IMR-90 (cell line): ENCODE results near the gene NYAP1. TPM values are rescaled to one million over a fixed set of nuclear protein-coding genes. Genes with fewer than 3 reads are reported as not detected.
A peak's percentile ranks its signal among the peaks of the same experiment; 100 is the strongest.

ENCODE experiments used
- ATAC-seq: fragments of 200-7000 bp; cut with Tn5 transposase; 2 replicates; pipeline ENCODE4 v1.9.1; 2020; ENCODE audit warnings: low read depth, mild to moderate bottlenecking, moderate library complexity
- BruUV-seq: library from RNA; stranded (reverse); fragments of 400-500 nt; replicated peaks from 2 replicates; lab custom pipeline; 2021; lab: Mats Ljungman, UMichigan
- CTCF ChIA-PET: fragments of 300-600 bp; formaldehyde crosslinking; extraction: SDS; loops from one replicate; lab custom pipeline; 2021; ENCODE audit warnings: antibody characterized with exemption; lab: Yijun Ruan, JAX
- POLR2A ChIA-PET: fragments of 300-600 bp; sonication (Branson Sonifier 250); formaldehyde crosslinking; loops from one replicate; lab custom pipeline; 2022; ENCODE audit warnings: antibody characterized with exemption; ENCODE audit not compliant: unreplicated experiment; lab: Charles Lee
- DNase-seq: peaks from one replicate; pipeline ENCODE4 v3.0.0; 2013
- H2AFZ ChIP-seq: replicated peaks from 2 replicates; pipeline ENCODE3; 2013; ENCODE audit warnings: low read length, mild to moderate bottlenecking; ENCODE audit not compliant: poor library complexity
- H2AK5ac ChIP-seq: 2 replicates; pipeline ENCODE4 v1.6.1; 2013; ENCODE audit warnings: low read depth, low read length, inconsistent platforms
- H2AK9ac ChIP-seq: replicated peaks from 2 replicates; pipeline ENCODE3; 2013; ENCODE audit warnings: mild to moderate bottlenecking, low read depth, low read length, moderate library complexity; ENCODE audit not compliant: poor library complexity
- H2BK120ac ChIP-seq: 2 replicates; pipeline ENCODE4 v1.6.1; 2013; ENCODE audit warnings: low read depth, low read length, inconsistent platforms
- H2BK15ac ChIP-seq: 3 replicates; pipeline ENCODE4 v1.6.1; 2013; ENCODE audit warnings: low read depth, low read length, inconsistent platforms
- H2BK20ac ChIP-seq: 2 replicates; pipeline ENCODE4 v1.6.1; 2013; ENCODE audit warnings: low read depth, mild to moderate bottlenecking, inconsistent platforms, low read length, moderate library complexity
- H2BK5ac ChIP-seq: 2 replicates; pipeline ENCODE4 v1.6.1; 2013; ENCODE audit warnings: mild to moderate bottlenecking, low read depth, low read length, inconsistent platforms; ENCODE audit not compliant: poor library complexity, severe bottlenecking
- H3K14ac ChIP-seq: replicated peaks from 2 replicates; pipeline ENCODE4 v1.6.1; 2013; ENCODE audit warnings: low read depth, low read length, inconsistent platforms
- H3K18ac ChIP-seq: 2 replicates; pipeline ENCODE4 v1.6.1; 2013; ENCODE audit warnings: low read depth, low read length, control low read depth
- H3K23ac ChIP-seq: 2 replicates; pipeline ENCODE4 v1.6.1; 2013; ENCODE audit warnings: low read depth, low read length, inconsistent platforms
- H3K27ac ChIP-seq: 2 replicates; pipeline ENCODE4 v1.5.1; 2013; ENCODE audit warnings: mild to moderate bottlenecking, control low read depth, low read length; ENCODE audit not compliant: insufficient read depth
- H3K27me3 ChIP-seq: 2 replicates; pipeline ENCODE4 v1.6.1; 2013; ENCODE audit warnings: low read length; ENCODE audit not compliant: control insufficient read depth, insufficient read depth
- H3K36me3 ChIP-seq: 2 replicates; pipeline ENCODE4 v1.6.1; 2013; ENCODE audit warnings: low read length, mixed read lengths; ENCODE audit not compliant: control insufficient read depth, insufficient read depth
- H3K4ac ChIP-seq: 2 replicates; pipeline ENCODE4 v1.6.1; 2013; ENCODE audit warnings: low read depth, low read length, inconsistent platforms
- H3K4me1 ChIP-seq: 2 replicates; pipeline ENCODE4 v1.6.1; 2013; ENCODE audit warnings: low read length, mixed read lengths; ENCODE audit not compliant: control insufficient read depth, insufficient read depth
- H3K4me2 ChIP-seq: 2 replicates; pipeline ENCODE4 v1.6.1; 2013; ENCODE audit warnings: low read depth, mild to moderate bottlenecking, control low read depth, low read length, moderate library complexity
- H3K4me3 ChIP-seq: 2 replicates; pipeline ENCODE4 v1.5.1; 2013; ENCODE audit warnings: low read depth, mild to moderate bottlenecking, control low read depth, low read length, moderate library complexity; ENCODE audit not compliant: insufficient read depth
- H3K56ac ChIP-seq: 2 replicates; pipeline ENCODE4 v1.6.1; 2013; ENCODE audit warnings: low read length, inconsistent platforms; ENCODE audit not compliant: insufficient read depth; ENCODE audit errors: extremely low read depth
- H3K79me1 ChIP-seq, 2 experiments: 2 replicates each; pipeline ENCODE4 v1.6.1; 2013; ENCODE audit warnings: low read length in 2 of 2, inconsistent platforms in 1 of 2, low read depth in 1 of 2
- H3K9ac ChIP-seq: 2 replicates; pipeline ENCODE4 v1.6.1; 2013; ENCODE audit warnings: low read depth, low read length, control low read depth
- H3K9me1 ChIP-seq: 2 replicates; pipeline ENCODE4 v1.6.1; 2013; ENCODE audit warnings: low read length, inconsistent platforms; ENCODE audit not compliant: insufficient read depth
- H3K9me3 ChIP-seq: 2 replicates; pipeline ENCODE4 v1.6.1; 2013; ENCODE audit warnings: low read length; ENCODE audit not compliant: control insufficient read depth, insufficient read depth
- H4K20me1 ChIP-seq: 2 replicates; pipeline ENCODE4 v1.6.1; 2013; ENCODE audit warnings: low read length, inconsistent platforms; ENCODE audit not compliant: insufficient read depth
- H4K5ac ChIP-seq: 2 replicates; pipeline ENCODE4 v1.6.1; 2013; ENCODE audit warnings: mild to moderate bottlenecking, low read depth, low read length, control low read depth
- H4K8ac ChIP-seq, 2 experiments: 2 replicates each; pipeline ENCODE4 v1.6.1; 2013; ENCODE audit warnings: low read depth in 2 of 2, low read length in 2 of 2, control low read depth in 1 of 2, inconsistent platforms in 1 of 2
- H4K91ac ChIP-seq: 2 replicates; pipeline ENCODE4 v1.6.1; 2013; ENCODE audit warnings: low read depth, low read length, inconsistent platforms; ENCODE audit not compliant: insufficient read depth
- BHLHE40 ChIP-seq: fragments of 150-350 bp; IDR thresholded peaks from 2 replicates; pipeline ENCODE4 v1.6.1; 2016; ENCODE audit warnings: mild to moderate bottlenecking, low read depth, low read length
- MAZ ChIP-seq: IDR thresholded peaks from 2 replicates; pipeline ENCODE4 v1.6.1; 2012; ENCODE audit warnings: low read depth, mild to moderate bottlenecking, low read length, improper control_type of control experiment, moderate library complexity, borderline replicate concordance
- NFE2L2 ChIP-seq: fragments of 150-350 bp; IDR thresholded peaks from 2 replicates; pipeline ENCODE4 v1.6.1; 2016; ENCODE audit warnings: low read depth, mild to moderate bottlenecking, low read length
- RAD21 ChIP-seq: IDR thresholded peaks from 2 replicates; pipeline ENCODE4 v1.6.1; 2012; ENCODE audit warnings: low read length, improper control_type of control experiment
- RFX5 ChIP-seq: IDR thresholded peaks from 2 replicates; pipeline ENCODE4 v1.8.0; 2012; ENCODE audit warnings: low read depth, mild to moderate bottlenecking, low read length, moderate library complexity
- WGBS, 2 experiments: methylation state at CpG; one replicate each; pipeline versions ENCODE4 v1.1.5 to v1.1.7; 2013; ENCODE audit warnings: missing lambda C conversion rate in 2 of 2; ENCODE audit not compliant: insufficient read length in 1 of 2; ENCODE audit errors: extremely low coverage in 2 of 2; 5-methylcytosine and 5-hydroxymethylcytosine counted together
- dilution Hi-C: fragments of 300-500 bp; cut with HindIII; formaldehyde crosslinking; loops from one replicate; pipeline ENCODE4 v1.14.3; 2018; ENCODE audit warnings: low sequenced_read_pairs; ENCODE audit not compliant: unreplicated experiment
- in situ Hi-C: fragments of 300-500 bp; cut with MboI; formaldehyde crosslinking; loops from 3 replicates; pipeline ENCODE4 v1.14.3; 2019; ENCODE audit warnings: low sequenced_read_pairs, inconsistent platforms, mixed read lengths
- intact Hi-C: fragments of 100-400 bp; cut with micrococcal nuclease; formaldehyde crosslinking; loops from 2 replicates; pipeline ENCODE4 v1.10.0; 2022
- polyA plus RNA-seq, 3 experiments: library from polyadenylated mRNA; depleted of rRNA; stranded (reverse); fragments of >200 nt; gene quantifications; 2 replicates each; pipeline ENCODE4 v1.2.3, GENCODE V29; 2012; ENCODE audit warnings: low replicate concordance in 1 of 3
- total RNA-seq: library from RNA; depleted of rRNA; stranded (reverse); fragments of >200 nt; gene quantifications from 2 replicates; pipeline ENCODE4 v1.2.3, GENCODE V29; 2012
- TF ChIP-seq, protein P1 (sequence below): fragments of 150-350 bp; IDR thresholded peaks from 2 replicates; pipeline ENCODE4 v1.6.1; 2017; ENCODE audit warnings: mild to moderate bottlenecking, antibody characterized with exemption, low read length, low read depth

Gene NYAP1
- total and polyA plus RNA-seq, 2 of the 4 experiments (the other 2 are of a cell fraction), result 0.18 to 1.3 TPM

DNA sequence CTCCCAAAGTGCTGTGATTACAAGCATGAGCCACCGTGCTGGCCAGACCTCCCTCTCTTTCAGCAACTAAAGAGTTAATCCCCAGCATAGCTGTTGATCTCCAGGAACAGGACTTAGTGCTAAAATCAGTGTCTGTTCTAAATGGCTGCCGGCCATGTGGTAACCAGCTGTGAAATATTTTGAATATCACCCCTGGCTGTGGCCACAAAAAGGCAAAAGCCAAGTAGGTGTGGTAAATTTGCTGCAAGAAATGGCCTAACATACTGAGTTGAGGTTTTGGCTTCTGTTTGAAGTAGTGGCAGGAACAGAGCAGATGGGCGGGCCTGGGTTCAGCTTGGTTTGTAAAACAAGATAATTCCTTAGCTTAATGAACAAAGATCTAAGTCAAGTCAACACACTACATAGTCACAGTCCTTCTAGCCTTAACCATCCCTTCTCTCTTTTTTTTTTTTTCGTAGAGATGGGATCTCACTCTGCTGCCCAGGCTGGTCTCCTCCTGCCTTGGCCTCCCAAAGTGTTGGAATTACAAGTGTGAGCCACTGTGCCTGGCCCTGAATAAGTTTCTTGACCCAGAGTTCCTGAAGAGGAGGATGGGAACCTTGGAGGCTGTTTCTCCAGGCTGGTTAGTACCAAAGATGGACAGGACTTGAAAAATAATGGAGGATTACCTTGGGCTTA, 32.5 kb downstream of the NYAP1 start:
- Histone ChIP-seq H3K27me3 (peaks cover 2% of the 10 kb centered on the region), H2BK5ac (no peak overlapping the region), H3K56ac (no peak overlapping the region), H4K20me1 (no peaks in the 10 kb centered on the region), H2AFZ (no peak overlapping the region), H3K23ac (no peak overlapping the region), H2BK20ac (no peak overlapping the region), H4K5ac (no peak overlapping the region), H4K91ac (no peak overlapping the region), H3K18ac (no peak overlapping the region), H3K79me1 (no peaks in the 10 kb centered on the region), H4K8ac (no peak overlapping the region), H3K4me2 (no peak overlapping the region), H3K9me1 (peaks cover 9% of the 10 kb centered on the region), H2BK120ac (no peak overlapping the region), H3K9ac (no peak overlapping the region), H3K36me3 (no peaks in the 10 kb centered on the region), H2BK15ac (no peak overlapping the region; the same call in 2 of the 3 replicates), H2AK5ac (peak overlapping the region; percentile 10; the same call in 1 of the 2 replicates), H3K4me3 (no peak overlapping the region), H3K4me1 (peaks cover 7% of the 10 kb centered on the region), H3K27ac (no peak overlapping the region), H3K4ac (no peak overlapping the region), H3K9me3 (no peaks in the 10 kb centered on the region), H3K14ac (no peak overlapping the region), H2AK9ac (no peak overlapping the region)
- dilution Hi-C loops (no loop called here), intact Hi-C loops (no loop called here), in situ Hi-C loops (no loop called here)
- BruUV-seq, result no TSS peak
- CTCF ChIA-PET, result interaction anchor here (0.6 to 1.6 kb wide), 3 partner anchors 14 to 29 kb away, joined by 3 read pairs; no protein-coding TSS in a partner anchor
- POLR2A ChIA-PET, result no interaction called here
- WGBS, 2 experiments, result 17% methylated on average over 1 of the region's 4 CpGs; no CpG with 5 or more reads in 1 of the 2 experiments
- TF ChIP-seq RFX5 (no peak), MAZ (no peak), NFE2L2 (no peak), RAD21 (no peak), BHLHE40 (no peak)
- TF ChIP-seq, protein P1, sequence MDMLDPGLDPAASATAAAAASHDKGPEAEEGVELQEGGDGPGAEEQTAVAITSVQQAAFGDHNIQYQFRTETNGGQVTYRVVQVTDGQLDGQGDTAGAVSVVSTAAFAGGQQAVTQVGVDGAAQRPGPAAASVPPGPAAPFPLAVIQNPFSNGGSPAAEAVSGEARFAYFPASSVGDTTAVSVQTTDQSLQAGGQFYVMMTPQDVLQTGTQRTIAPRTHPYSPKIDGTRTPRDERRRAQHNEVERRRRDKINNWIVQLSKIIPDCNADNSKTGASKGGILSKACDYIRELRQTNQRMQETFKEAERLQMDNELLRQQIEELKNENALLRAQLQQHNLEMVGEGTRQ, result no peak
- DNase-seq (peak; percentile 87), ATAC-seq (peak; percentile 89)
